Panc1 (cell line): ENCODE data around the gene EYS. TPM values are rescaled to one million over a fixed set of nuclear protein-coding genes. Genes with fewer than 3 reads are reported as not detected.

Experiments
- ATAC-seq: fragments of 200-7000 bp; cut with Tn5 transposase; 2 replicates; pipeline ENCODE4 v1.9.1; 2020; ENCODE audit warnings: mild to moderate bottlenecking, moderate library complexity
- BruUV-seq: library from RNA; stranded (reverse); fragments of 400-500 nt; replicated peaks from 2 replicates; lab custom pipeline; 2021; lab: Mats Ljungman, UMichigan
- CTCF ChIA-PET: fragments of 300-600 bp; sonication (Branson Sonifier 250); formaldehyde crosslinking; loops from one replicate; lab custom pipeline; 2022; ENCODE audit warnings: antibody characterized with exemption; lab: Charles Lee
- POLR2A ChIA-PET: fragments of 300-600 bp; sonication (Branson Sonifier 250); formaldehyde crosslinking; loops from one replicate; lab custom pipeline; 2022; ENCODE audit warnings: antibody characterized with exemption; lab: Charles Lee
- DNase-seq: peaks from one replicate; pipeline ENCODE4 v3.0.0-alpha.2; 2010; ENCODE audit warnings: low read depth, low spot score
- H3K27ac ChIP-seq: 2 replicates; pipeline ENCODE4 v1.5.1; 2011; ENCODE audit warnings: mild to moderate bottlenecking, low read length, inconsistent platforms
- H3K27me3 ChIP-seq: fragments of 200-500 bp; sonication (Bioruptor generic); 2 replicates; pipeline ENCODE4 v1.6.0; 2014; ENCODE audit warnings: low read length, inconsistent platforms; ENCODE audit not compliant: control insufficient read depth, insufficient read depth
- H3K36me3 ChIP-seq: fragments of 200-500 bp; sonication (Bioruptor generic); 2 replicates; pipeline ENCODE4 v1.5.1; 2014; ENCODE audit warnings: inconsistent platforms, mild to moderate bottlenecking, low read length, moderate library complexity; ENCODE audit not compliant: control insufficient read depth, insufficient read depth
- H3K4me1 ChIP-seq: 2 replicates; pipeline ENCODE4 v1.5.1; 2011; ENCODE audit warnings: inconsistent platforms, mild to moderate bottlenecking, low read length, moderate library complexity; ENCODE audit not compliant: control insufficient read depth, insufficient read depth
- H3K4me3 ChIP-seq, 2 experiments: 2 replicates each; pipeline ENCODE4 v1.5.1; 2011 to 2012; ENCODE audit warnings: low read depth in 2 of 2, low read length in 2 of 2, mild to moderate bottlenecking in 2 of 2, inconsistent platforms in 1 of 2, moderate library complexity in 1 of 2
- H3K9me3 ChIP-seq: fragments of 200-500 bp; sonication (Bioruptor generic); 2 replicates; pipeline ENCODE4 v1.5.1; 2014; ENCODE audit warnings: low read depth, mild to moderate bottlenecking, inconsistent platforms, low read length, moderate library complexity; ENCODE audit not compliant: control insufficient read depth, insufficient read depth
- POLR2AphosphoS5 ChIP-seq: IDR thresholded peaks from 2 replicates; pipeline ENCODE4 v1.6.1; 2012; ENCODE audit warnings: mild to moderate bottlenecking, low read depth, low read length, moderate library complexity
- SIN3A ChIP-seq: IDR thresholded peaks from 2 replicates; pipeline ENCODE4 v1.6.1; 2012; ENCODE audit warnings: low read depth, mild to moderate bottlenecking, low read length, moderate library complexity, borderline replicate concordance; ENCODE audit not compliant: insufficient read depth
- TCF7L2 ChIP-seq: IDR thresholded peaks from 2 replicates; pipeline ENCODE4 v1.6.1; 2011; ENCODE audit warnings: mild to moderate bottlenecking, low read depth, low read length, inconsistent platforms
- in situ Hi-C: cut with HindIII; loops from 2 replicates; pipeline ENCODE4 v1.10.0; 2016; ENCODE audit warnings: low sequenced_read_pairs, low pct_unique_long_range_greater_than_20kb
- intact Hi-C: fragments of 100-400 bp; cut with micrococcal nuclease; formaldehyde crosslinking; loops from one replicate; pipeline ENCODE4 v1.10.0; 2022; ENCODE audit not compliant: unreplicated experiment
- total RNA-seq: library from RNA; stranded (reverse); gene quantifications from one replicate; pipeline ENCODE4 v1.2.1, GENCODE V29; 2021; ENCODE audit not compliant: unreplicated experiment
- TF ChIP-seq, protein P1 (sequence below): fragments of 450-650 bp; IDR thresholded peaks from 2 replicates; pipeline ENCODE4 v1.5.1; 2017; ENCODE audit warnings: mild to moderate bottlenecking
- TF ChIP-seq, protein P2 (sequence below), 2 experiments: IDR thresholded peaks; 2 replicates each; pipeline ENCODE4 v1.6.1; 2011 to 2012; ENCODE audit warnings: low read depth in 2 of 2, control low read depth in 1 of 2, low read length in 1 of 2, mild to moderate bottlenecking in 1 of 2, moderate library complexity in 1 of 2; ENCODE audit not compliant: insufficient read depth in 1 of 2

EYS gene
- total RNA-seq, 1 experiment from 2014 or later, result not detected

DNA sequence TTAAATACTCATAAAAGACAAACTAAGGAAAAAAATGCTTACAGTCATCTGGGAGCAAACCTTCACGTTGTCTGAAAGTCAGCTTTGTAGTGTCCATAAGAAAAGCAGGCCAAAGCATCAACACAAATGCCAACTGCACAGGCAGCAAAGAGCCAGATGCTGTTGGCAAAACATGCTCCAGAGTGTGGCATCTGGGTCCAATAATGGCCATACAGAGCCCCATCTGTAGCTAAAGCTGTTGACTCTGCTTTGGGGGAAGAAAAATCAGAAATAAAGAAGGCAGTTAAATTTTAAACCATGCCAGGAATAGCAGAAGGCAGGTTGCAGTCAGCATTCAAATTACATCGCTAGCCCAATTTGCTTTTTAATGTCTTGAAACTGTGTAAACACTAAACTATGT lies 776.3 kb downstream of the EYS start:
- TF ChIP-seq SIN3A, result no peak
- TF ChIP-seq POLR2AphosphoS5, result no peak
- TF ChIP-seq, protein P1, sequence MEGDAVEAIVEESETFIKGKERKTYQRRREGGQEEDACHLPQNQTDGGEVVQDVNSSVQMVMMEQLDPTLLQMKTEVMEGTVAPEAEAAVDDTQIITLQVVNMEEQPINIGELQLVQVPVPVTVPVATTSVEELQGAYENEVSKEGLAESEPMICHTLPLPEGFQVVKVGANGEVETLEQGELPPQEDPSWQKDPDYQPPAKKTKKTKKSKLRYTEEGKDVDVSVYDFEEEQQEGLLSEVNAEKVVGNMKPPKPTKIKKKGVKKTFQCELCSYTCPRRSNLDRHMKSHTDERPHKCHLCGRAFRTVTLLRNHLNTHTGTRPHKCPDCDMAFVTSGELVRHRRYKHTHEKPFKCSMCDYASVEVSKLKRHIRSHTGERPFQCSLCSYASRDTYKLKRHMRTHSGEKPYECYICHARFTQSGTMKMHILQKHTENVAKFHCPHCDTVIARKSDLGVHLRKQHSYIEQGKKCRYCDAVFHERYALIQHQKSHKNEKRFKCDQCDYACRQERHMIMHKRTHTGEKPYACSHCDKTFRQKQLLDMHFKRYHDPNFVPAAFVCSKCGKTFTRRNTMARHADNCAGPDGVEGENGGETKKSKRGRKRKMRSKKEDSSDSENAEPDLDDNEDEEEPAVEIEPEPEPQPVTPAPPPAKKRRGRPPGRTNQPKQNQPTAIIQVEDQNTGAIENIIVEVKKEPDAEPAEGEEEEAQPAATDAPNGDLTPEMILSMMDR, result no peak
- TF ChIP-seq, protein P2, sequence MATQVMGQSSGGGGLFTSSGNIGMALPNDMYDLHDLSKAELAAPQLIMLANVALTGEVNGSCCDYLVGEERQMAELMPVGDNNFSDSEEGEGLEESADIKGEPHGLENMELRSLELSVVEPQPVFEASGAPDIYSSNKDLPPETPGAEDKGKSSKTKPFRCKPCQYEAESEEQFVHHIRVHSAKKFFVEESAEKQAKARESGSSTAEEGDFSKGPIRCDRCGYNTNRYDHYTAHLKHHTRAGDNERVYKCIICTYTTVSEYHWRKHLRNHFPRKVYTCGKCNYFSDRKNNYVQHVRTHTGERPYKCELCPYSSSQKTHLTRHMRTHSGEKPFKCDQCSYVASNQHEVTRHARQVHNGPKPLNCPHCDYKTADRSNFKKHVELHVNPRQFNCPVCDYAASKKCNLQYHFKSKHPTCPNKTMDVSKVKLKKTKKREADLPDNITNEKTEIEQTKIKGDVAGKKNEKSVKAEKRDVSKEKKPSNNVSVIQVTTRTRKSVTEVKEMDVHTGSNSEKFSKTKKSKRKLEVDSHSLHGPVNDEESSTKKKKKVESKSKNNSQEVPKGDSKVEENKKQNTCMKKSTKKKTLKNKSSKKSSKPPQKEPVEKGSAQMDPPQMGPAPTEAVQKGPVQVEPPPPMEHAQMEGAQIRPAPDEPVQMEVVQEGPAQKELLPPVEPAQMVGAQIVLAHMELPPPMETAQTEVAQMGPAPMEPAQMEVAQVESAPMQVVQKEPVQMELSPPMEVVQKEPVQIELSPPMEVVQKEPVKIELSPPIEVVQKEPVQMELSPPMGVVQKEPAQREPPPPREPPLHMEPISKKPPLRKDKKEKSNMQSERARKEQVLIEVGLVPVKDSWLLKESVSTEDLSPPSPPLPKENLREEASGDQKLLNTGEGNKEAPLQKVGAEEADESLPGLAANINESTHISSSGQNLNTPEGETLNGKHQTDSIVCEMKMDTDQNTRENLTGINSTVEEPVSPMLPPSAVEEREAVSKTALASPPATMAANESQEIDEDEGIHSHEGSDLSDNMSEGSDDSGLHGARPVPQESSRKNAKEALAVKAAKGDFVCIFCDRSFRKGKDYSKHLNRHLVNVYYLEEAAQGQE (IDR thresholded peaks at IDR 0.05; ENCODE audit: insufficient read depth in 1 of 2, low read depth in 2 of 2, low read length in 1 of 2), result no peak
- no peak for TF ChIP-seq TCF7L2
- in situ Hi-C loops (no loop called here), intact Hi-C loops (no loop called here)
- H3K9me3 ChIP-seq, result no peaks in the 10 kb centered on the region
- POLR2A ChIA-PET, result no interaction called here
- DNase-seq (no peak), ATAC-seq (no peak)
- no peaks in the 10 kb centered on the region for H3K27me3 ChIP-seq
- no TSS peak for BruUV-seq
- H3K4me1 ChIP-seq, result no peaks in the 10 kb centered on the region
- no peak overlapping the region for H3K27ac ChIP-seq
- H3K36me3 ChIP-seq, result no peaks in the 10 kb centered on the region
- CTCF ChIA-PET, result no interaction called here
- no peak overlapping the region for H3K4me3 ChIP-seq

DNA sequence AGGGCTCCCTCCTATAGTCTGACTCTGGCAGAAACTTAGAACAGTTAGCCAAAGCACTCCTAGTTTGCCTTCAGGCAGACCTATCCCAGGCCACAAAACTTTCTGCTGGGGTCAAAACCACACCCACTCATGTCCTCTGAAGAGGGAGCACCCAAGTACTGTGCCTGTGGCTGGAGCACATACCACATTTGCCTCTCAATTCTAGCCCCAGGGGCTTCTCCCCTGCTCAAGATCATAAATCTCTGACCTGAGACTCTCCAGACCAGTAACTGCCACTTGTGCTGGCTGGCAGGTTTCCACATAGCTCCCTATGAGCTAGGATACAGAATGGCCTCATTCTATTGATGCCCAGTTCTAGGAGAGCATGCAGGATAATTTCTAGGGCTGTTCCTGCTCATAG lies 781.0 kb downstream of the EYS start:
- Histone ChIP-seq H3K27ac (no peak overlapping the region), H3K4me3 (no peak overlapping the region), H3K9me3 (no peaks in the 10 kb centered on the region), H3K36me3 (no peaks in the 10 kb centered on the region), H3K27me3 (no peaks in the 10 kb centered on the region), H3K4me1 (no peaks in the 10 kb centered on the region)
- no peak for DNase-seq
- BruUV-seq, result no TSS peak
- ChIA-PET POLR2A (no interaction called here), CTCF (no interaction called here)
- TF ChIP-seq TCF7L2 (no peak), SIN3A (no peak), POLR2AphosphoS5 (no peak)
- TF ChIP-seq, protein P2 (IDR thresholded peaks at IDR 0.05; ENCODE audit: insufficient read depth in 1 of 2, low read depth in 2 of 2, low read length in 1 of 2), result no peak
- TF ChIP-seq, protein P1, result no peak
- intact Hi-C loops, result no loop called here
- in situ Hi-C loops, result no loop called here
- no peak for ATAC-seq
